ENCODE data around the gene TRAPPC3L.

Gene TRAPPC3L

DNA sequence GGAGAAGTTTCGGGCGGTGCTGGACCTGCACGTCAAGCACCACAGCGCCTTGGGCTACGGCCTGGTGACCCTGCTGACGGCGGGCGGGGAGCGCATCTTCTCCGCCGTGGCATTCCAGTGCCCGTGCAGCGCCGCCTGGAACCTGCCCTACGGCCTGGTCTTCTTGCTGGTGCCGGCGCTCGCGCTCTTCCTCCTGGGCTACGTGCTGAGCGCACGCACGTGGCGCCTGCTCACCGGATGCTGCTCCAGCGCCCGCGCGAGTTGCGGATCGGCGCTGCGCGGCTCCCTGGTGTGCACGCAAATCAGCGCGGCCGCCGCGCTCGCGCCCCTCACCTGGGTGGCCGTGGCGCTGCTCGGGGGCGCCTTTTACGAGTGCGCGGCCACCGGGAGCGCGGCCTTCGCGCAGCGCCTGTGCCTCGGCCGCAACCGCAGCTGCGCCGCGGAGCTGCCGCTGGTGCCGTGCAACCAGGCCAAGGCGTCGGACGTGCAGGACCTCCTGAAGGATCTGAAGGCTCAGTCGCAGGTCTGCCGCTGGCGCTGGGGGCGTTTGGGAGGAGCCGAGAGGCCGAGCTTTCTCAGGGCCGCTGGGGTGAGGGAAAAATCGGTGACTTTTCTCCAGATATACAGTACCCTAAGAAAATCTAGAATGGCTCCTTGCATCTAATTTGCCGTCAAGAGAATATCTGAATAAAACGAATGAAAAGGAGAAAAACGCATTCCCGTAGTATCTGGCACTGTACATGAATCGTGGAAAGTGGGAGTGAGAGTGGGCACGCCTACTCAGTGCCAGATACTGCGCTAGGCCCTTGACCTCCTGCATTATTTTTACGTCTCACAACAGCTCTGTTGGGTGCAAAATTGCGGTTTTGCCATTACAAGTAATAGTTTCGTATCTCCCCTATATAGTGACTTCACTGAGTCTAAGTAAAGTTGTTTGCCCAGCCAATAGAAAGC is 83.3 kb downstream of the TRAPPC3L start:
- peak; percentile 11 for DNase-seq

GRCh38 chr6:116461331-116461931 is 84.1 kb downstream of the TRAPPC3L start, which contains the start of gene CALHM6:
CALHM6 (plus strand) TSS chr6:116461375; CDS start chr6:116461930, 555 bp downstream.
- no peak for DNase-seq

- DNase-seq, result no peak
Observed at GRCh38 chr6:116459927-116460326, 85.6 kb downstream of the TRAPPC3L start.

DNA sequence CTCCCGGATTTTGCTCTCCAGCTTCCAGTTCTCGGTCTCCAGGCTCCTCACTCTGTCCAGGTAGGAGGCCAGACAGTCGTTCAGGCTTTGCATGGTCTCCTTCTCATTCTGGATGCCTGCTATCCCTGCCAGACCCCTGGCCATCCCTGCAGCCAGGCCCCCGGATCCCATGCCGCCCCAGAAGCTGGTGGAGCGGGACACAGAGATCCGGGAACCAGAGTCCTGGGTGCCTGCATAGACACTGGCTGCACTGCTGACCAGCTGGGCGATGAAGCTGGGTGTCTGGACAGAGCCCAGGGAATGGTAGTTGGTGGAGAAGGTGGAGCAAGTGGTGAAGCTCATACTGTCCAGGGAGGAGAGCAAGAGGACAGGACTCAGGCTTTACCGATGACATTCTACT is 87.2 kb downstream of the TRAPPC3L start:
- DNase-seq, result no peak

GRCh38 chr6:116456927-116457326 is 88.6 kb downstream of the TRAPPC3L start:
- no peak for DNase-seq

DNA sequence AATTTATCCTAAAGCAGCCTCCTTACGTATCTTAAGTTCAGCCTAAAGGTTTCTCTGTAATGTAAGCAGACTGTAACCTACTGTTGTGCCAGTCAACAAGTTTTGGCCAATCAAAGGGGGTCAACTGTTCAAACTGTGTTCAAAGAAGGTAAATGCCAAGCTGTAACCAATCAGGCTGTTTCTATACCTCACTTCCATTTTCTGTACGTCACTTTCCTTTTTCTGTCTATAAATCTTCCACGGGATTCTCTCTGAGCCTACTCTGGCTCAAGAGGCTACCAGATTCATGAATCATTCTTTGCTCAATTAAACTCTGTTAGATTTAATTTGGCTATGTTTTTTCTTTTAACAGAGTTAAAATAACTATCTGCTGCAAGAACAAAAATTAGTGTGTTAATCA is 89.4 kb downstream of the TRAPPC3L start:
- DNase-seq, result no peak

- no peak for DNase-seq
Observed at GRCh38 chr6:116452531-116452930, 93.0 kb downstream of the TRAPPC3L start.

- no peak for DNase-seq
Observed at GRCh38 chr6:116451916-116452315, 93.6 kb downstream of the TRAPPC3L start.

GRCh38 chr6:116450769-116451740 is 94.4 kb downstream of the TRAPPC3L start:
- no peak for DNase-seq

DNA sequence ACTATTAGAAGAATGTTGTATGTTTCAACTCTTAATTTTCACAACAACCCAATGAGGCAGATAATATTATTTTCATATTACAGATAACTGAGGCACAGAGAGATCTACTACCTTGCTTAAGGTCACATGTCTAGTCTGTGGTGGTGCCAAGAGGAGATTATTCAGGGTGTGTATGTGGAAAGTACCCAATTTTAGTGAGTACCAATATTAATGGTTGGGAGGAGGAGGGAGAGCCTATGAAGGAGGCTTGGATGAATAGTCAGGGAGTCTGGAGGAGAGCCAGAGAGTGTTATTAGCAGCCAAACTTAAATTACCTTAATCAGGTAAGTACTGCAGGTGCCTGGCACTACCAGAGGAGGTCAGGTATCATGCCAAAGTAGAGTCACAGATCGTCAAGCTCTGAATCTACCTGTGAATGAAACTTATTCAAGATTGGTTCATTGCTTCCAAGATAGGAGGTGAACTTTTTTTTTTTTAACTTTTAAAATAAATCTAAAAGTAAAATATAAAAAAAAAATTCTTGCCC is 95.2 kb downstream of the TRAPPC3L start:
- DNase-seq, result no peak

- DNase-seq, result no peak
Observed at GRCh38 chr6:116449565-116449964, 95.9 kb downstream of the TRAPPC3L start.

DNA sequence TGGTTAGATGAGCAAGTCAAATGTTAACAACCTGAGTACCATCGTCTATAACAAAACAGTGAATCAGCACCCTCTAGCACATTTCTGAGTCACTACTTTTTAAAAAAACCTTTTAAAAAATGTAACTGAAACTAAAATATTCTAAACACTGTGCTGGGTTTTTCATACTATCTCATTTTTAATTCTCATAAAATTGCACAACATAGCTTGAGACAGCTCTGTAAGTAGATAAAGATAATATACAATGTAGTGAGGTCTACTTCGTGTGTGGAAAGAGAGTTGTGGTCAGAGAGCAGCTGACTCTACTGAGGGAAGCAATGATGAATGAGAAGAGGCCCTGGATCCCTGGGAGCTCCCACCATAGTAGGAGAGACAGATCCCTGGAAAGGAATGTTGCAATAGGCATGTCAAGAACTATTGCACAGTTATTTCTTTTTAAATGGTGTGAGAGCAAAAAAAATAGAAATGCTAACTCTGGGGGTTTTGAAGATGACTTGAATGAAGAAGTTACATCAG is 97.9 kb downstream of the TRAPPC3L start:
- no peak for DNase-seq

GRCh38 chr6:116447052-116447451 is 98.4 kb downstream of the TRAPPC3L start:
- DNase-seq, result no peak

DNA sequence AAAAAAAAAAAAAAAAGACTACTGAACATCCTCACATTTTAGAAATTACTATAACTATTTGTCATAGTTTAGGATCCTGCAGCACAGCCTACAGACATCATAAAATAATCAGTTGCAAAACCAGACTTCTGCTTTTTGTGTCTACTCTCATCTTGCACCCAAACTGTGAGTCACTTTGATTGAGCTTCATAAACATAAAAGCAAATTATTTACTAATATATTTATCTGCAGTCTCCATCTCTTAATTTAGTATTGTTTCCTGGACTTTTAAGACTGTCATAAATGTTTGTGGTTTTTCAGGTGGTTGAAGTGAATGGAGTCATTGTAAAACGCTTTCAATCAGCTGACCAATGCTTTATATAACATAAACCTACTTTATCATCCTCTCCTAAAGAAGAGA is 99.1 kb downstream of the TRAPPC3L start:
- DNase-seq, result no peak

- no peak for DNase-seq
Observed at GRCh38 chr6:116445102-116445501, 100.4 kb downstream of the TRAPPC3L start.
